HepG2 (cell line): ENCODE measurements around the gene TBC1D12. TPM values are rescaled to one million over a fixed set of nuclear protein-coding genes. Genes with fewer than 3 reads are reported as not detected.

Experiments used
- ATAC-seq: fragments of 200-7000 bp; cut with Tn5 transposase; 3 replicates; pipeline ENCODE4 v1.9.1; 2020; ENCODE audit warnings: mild to moderate bottlenecking, moderate library complexity
- BruUV-seq: library from RNA; stranded (reverse); fragments of 400-500 nt; replicated peaks from 2 replicates; lab custom pipeline; 2021; lab: Mats Ljungman, UMichigan
- CTCF ChIA-PET: fragments of 300-600 bp; formaldehyde crosslinking; extraction: SDS; loops from one replicate; lab custom pipeline; 2021; ENCODE audit warnings: low total read pairs, inconsistent platforms, low intra/inter-chr PET ratio; lab: Yijun Ruan, JAX
- POLR2A ChIA-PET: fragments of 350-600 bp; sonication (Branson Sonifier 250); formaldehyde crosslinking; loops from one replicate; lab custom pipeline; 2020; ENCODE audit warnings: antibody characterized with exemption, inconsistent platforms; lab: Yijun Ruan, JAX
- DNase-seq: peaks from one replicate; pipeline ENCODE4 v3.0.0-alpha.2; 2015; ENCODE audit warnings: low spot score
- FAIRE-seq: peaks from 3 replicates; lab custom pipeline; 2011; peaks lifted over from hg19 to GRCh38; lab: Jason Lieb, UNC
- H2AFZ ChIP-seq: one replicate; pipeline ENCODE4 v1.6.1; 2011; ENCODE audit warnings: low read length, inconsistent platforms
- H3K27ac ChIP-seq: fragments of 300-600 bp; 3 replicates; pipeline ENCODE4 v1.8.0; 2011; ENCODE audit warnings: mixed run types, mild to moderate bottlenecking, mixed read lengths, low read length, inconsistent platforms; ENCODE audit not compliant: insufficient read depth; ENCODE audit errors: extremely low read length
- H3K27me3 ChIP-seq, 2 experiments: fragments of 200-600 bp in 1 of 2; 2 replicates in 1 of 2; 3 replicates in 1 of 2; pipeline versions ENCODE4 v1.6.0 to v1.8.0; 2011; ENCODE audit warnings: low read length in 2 of 2, mild to moderate bottlenecking in 2 of 2, moderate library complexity in 2 of 2, inconsistent platforms in 1 of 2; ENCODE audit not compliant: insufficient read depth in 2 of 2, control insufficient read depth in 1 of 2
- H3K36me3 ChIP-seq, 2 experiments: fragments of 200-600 bp in 1 of 2; replicated peaks in 1 of 2; 2 replicates in 1 of 2; 3 replicates in 1 of 2; pipeline versions ENCODE4 v1.5.1 to v1.8.0; 2011; ENCODE audit warnings: low read length in 2 of 2, inconsistent platforms in 1 of 2; ENCODE audit not compliant: insufficient read depth in 2 of 2, control insufficient read depth in 1 of 2
- H3K4me1 ChIP-seq: 2 replicates; pipeline ENCODE4 v1.5.1; 2012; ENCODE audit warnings: low read length, inconsistent platforms; ENCODE audit not compliant: insufficient read depth
- H3K4me2 ChIP-seq: 2 replicates; pipeline ENCODE4 v1.6.0; 2011; ENCODE audit warnings: low read depth, low read length, inconsistent platforms
- H3K4me3 ChIP-seq, 3 experiments: fragments of 200-600 bp in 1 of 3; sonication (generic), shearing (Covaris generic) in 1 of 3; replicated peaks in 1 of 3; 2 replicates each; pipeline ENCODE4 v1.5.1; 2011 to 2016; ENCODE audit warnings: low read length in 3 of 3, inconsistent platforms in 2 of 3, low read depth in 2 of 3, mild to moderate bottlenecking in 2 of 3, control low read depth in 1 of 3, mixed read lengths in 1 of 3; ENCODE audit not compliant: insufficient read depth in 1 of 3
- H3K79me2 ChIP-seq: one replicate; pipeline ENCODE4 v1.6.1; 2011; ENCODE audit warnings: low read length, inconsistent platforms; ENCODE audit not compliant: insufficient read depth
- H3K9ac ChIP-seq: 2 replicates; pipeline ENCODE4 v1.6.0; 2011; ENCODE audit warnings: mild to moderate bottlenecking, low read depth, low read length, inconsistent platforms; ENCODE audit not compliant: insufficient read depth
- H3K9me3 ChIP-seq: 2 replicates; pipeline ENCODE4 v1.5.1; 2012; ENCODE audit warnings: mild to moderate bottlenecking, low read length
- H4K20me1 ChIP-seq: 2 replicates; pipeline ENCODE4 v1.6.0; 2011; ENCODE audit warnings: inconsistent platforms, mild to moderate bottlenecking, low read length, moderate library complexity; ENCODE audit not compliant: insufficient read depth
- CCDC6 ChIP-seq: sonication (generic); formaldehyde crosslinking; IDR thresholded peaks from 2 replicates; pipeline ENCODE4 v1.8.1; 2022; ENCODE audit warnings: mild to moderate bottlenecking, missing genetic modification reagents, moderate library complexity
- FOXM1 ChIP-seq: sonication (generic); formaldehyde crosslinking; IDR thresholded peaks from 2 replicates; pipeline ENCODE4 v1.5.0; 2020; ENCODE audit warnings: missing genetic modification reagents
- HMGXB3 ChIP-seq: sonication (generic); formaldehyde crosslinking; IDR thresholded peaks from 2 replicates; pipeline ENCODE4 v1.4.0; 2020; ENCODE audit warnings: missing genetic modification reagents, borderline replicate concordance
- HNRNPH1 ChIP-seq: fragments of 200-400 bp; formaldehyde crosslinking; optimal IDR thresholded peaks from 2 replicates; pipeline ENCODE3; 2017; ENCODE audit warnings: mild to moderate bottlenecking, low read depth, low read length
- MAFF ChIP-seq: IDR thresholded peaks from 2 replicates; pipeline ENCODE4 v1.6.1; 2011; ENCODE audit warnings: low read depth, low read length, improper control_type of control experiment
- MAFK ChIP-seq, 2 experiments: IDR thresholded peaks in 1 of 2; conservative IDR thresholded peaks in 1 of 2; 2 replicates each; pipeline ENCODE4 v1.6.1; 2011; ENCODE audit warnings: improper control_type of control experiment in 2 of 2, low read length in 2 of 2
- MEF2D ChIP-seq: sonication (generic); formaldehyde crosslinking; IDR thresholded peaks from 2 replicates; pipeline ENCODE4 v1.5.1; 2020; ENCODE audit warnings: mild to moderate bottlenecking, missing genetic modification reagents
- MLXIP ChIP-seq: sonication (generic); formaldehyde crosslinking; IDR thresholded peaks from 2 replicates; pipeline ENCODE4 v1.9.0; 2021; ENCODE audit warnings: missing genetic modification reagents, borderline replicate concordance
- TBP ChIP-seq: sonication (generic); formaldehyde crosslinking; IDR thresholded peaks from 2 replicates; pipeline ENCODE4 v1.5.0; 2020; ENCODE audit warnings: missing genetic modification reagents
- ZC3H13 ChIP-seq: sonication (generic); formaldehyde crosslinking; IDR thresholded peaks from 2 replicates; pipeline ENCODE4 v1.8.1; 2023; ENCODE audit warnings: mild to moderate bottlenecking, missing genetic modification reagents, moderate library complexity
- ZEB1 ChIP-seq: IDR thresholded peaks from 2 replicates; pipeline ENCODE4 v1.6.1; 2012; ENCODE audit warnings: mild to moderate bottlenecking, low read depth, inconsistent platforms; ENCODE audit not compliant: insufficient replicate concordance
- ZMAT5 ChIP-seq: sonication (generic); formaldehyde crosslinking; IDR thresholded peaks from 2 replicates; pipeline ENCODE4 v1.5.0; 2020; ENCODE audit warnings: mild to moderate bottlenecking, low read depth, missing genetic modification reagents, borderline replicate concordance
- ZNF234 ChIP-seq: sonication (generic); formaldehyde crosslinking; conservative IDR thresholded peaks from 2 replicates; pipeline ENCODE4 v1.5.1; 2020; ENCODE audit warnings: mild to moderate bottlenecking, missing genetic modification reagents
- ZNF629 ChIP-seq: sonication (generic); formaldehyde crosslinking; conservative IDR thresholded peaks from 2 replicates; pipeline ENCODE4 v1.5.0; 2020; ENCODE audit warnings: missing genetic modification reagents
- ZSCAN20 ChIP-seq: sonication (generic); formaldehyde crosslinking; IDR thresholded peaks from 2 replicates; pipeline ENCODE4 v1.4.0; 2020; ENCODE audit warnings: missing genetic modification reagents, mild to moderate bottlenecking, borderline replicate concordance
- WGBS: methylation state at CpG from one replicate; pipeline ENCODE4 v1.1.6; 2017; ENCODE audit warnings: low lambda C conversion rate; 5-methylcytosine and 5-hydroxymethylcytosine counted together
- in situ Hi-C: cut with HindIII; loops from 2 replicates; pipeline ENCODE4 v1.10.0; 2017; ENCODE audit warnings: low pct_unique_long_range_greater_than_20kb; ENCODE audit not compliant: extremely low pct_ligation_motif_present
- intact Hi-C: fragments of 100-400 bp; cut with micrococcal nuclease; formaldehyde crosslinking; loops from one replicate; pipeline ENCODE4 v1.10.0; 2022; ENCODE audit not compliant: unreplicated experiment
- polyA plus RNA-seq, 8 experiments: library from polyadenylated mRNA; depleted of rRNA in 3 of 8; stranded (reverse) in 7 of 8; unstranded in 1 of 8; fragments of >200 nt; fragmentation: Illumina TruSeq in 4 of 8; extraction: Trizol in 4 of 8; gene quantifications; 2 replicates each; pipeline versions ENCODE4 v1.2.1 to v1.2.3, GENCODE V29; 2011 to 2016; ENCODE audit warnings: low read depth in 4 of 8, missing spikeins in 1 of 8, mixed read lengths in 1 of 8; ENCODE audit not compliant: insufficient read depth in 1 of 8
- total RNA-seq, 5 experiments: library from RNA; depleted of rRNA; stranded (reverse); fragments of >200 nt; fragmentation: Illumina TruSeq; extraction: Trizol; gene quantifications; 2 replicates each; pipeline ENCODE4 v1.2.3, GENCODE V29; 2016; ENCODE audit warnings: low read depth in 1 of 5

The TBC1D12 gene
- total and polyA plus RNA-seq, 2 of the 13 experiments (the other 11 are each of a cell fraction or from before 2014, with no cell fraction given), result 5.7 to 6.2 TPM

GRCh38 chr10:94456942-94457341 is 54.6 kb downstream of the TBC1D12 start:
- CTCF ChIA-PET, result no interaction called here
- Histone ChIP-seq H3K36me3 (no peaks in the 10 kb centered on the region), H3K27ac (no peak overlapping the region), H3K9me3 (no peaks in the 10 kb centered on the region), H4K20me1 (peaks cover 4% of the 10 kb centered on the region), H2AFZ (no peak overlapping the region), H3K9ac (no peak overlapping the region), H3K4me1 (peaks cover 5% of the 10 kb centered on the region), H3K4me2 (no peak overlapping the region), H3K79me2 (peaks cover 2% of the 10 kb centered on the region), H3K4me3 (no peak overlapping the region), H3K27me3 (no peaks in the 10 kb centered on the region)
- no peak for FAIRE-seq
- ATAC-seq, result no peak
- intact Hi-C loops, result no loop called here
- POLR2A ChIA-PET, result no interaction called here
- no TSS peak for BruUV-seq
- no peak for DNase-seq
- WGBS, result 95% methylated on average over 2 of the region's 2 CpGs
- in situ Hi-C loops, result no loop called here
- no peak for TF ChIP-seq ZEB1
- no peak for TF ChIP-seq ZNF234
- no peak for TF ChIP-seq MEF2D (CRISPR knock-in tag)
- TF ChIP-seq MLXIP (CRISPR knock-in tag), result no peak
- no peak for TF ChIP-seq ZC3H13 (CRISPR knock-in tag)
- TF ChIP-seq ZSCAN20 (CRISPR knock-in tag), result no peak
- no peak for TF ChIP-seq ZMAT5 (CRISPR knock-in tag)
- no peak for TF ChIP-seq CCDC6 (CRISPR knock-in tag)
- TF ChIP-seq FOXM1 (CRISPR knock-in tag), result no peak
- no peak for TF ChIP-seq HMGXB3 (CRISPR knock-in tag)
- no peak for TF ChIP-seq TBP (CRISPR knock-in tag)
- no peak for TF ChIP-seq HNRNPH1
- no peak for TF ChIP-seq ZNF629 (CRISPR knock-in tag)
- TF ChIP-seq MAFF, result peak; percentile 44
- TF ChIP-seq MAFK (conservative IDR thresholded peaks at IDR 0.05 in 1 of 2, IDR thresholded peaks at IDR 0.05 in 1 of 2; ENCODE audit: low read length in 2 of 2), result peak; percentile 49 to 69
